ENCODE results near the gene GLP2R. TPM values are rescaled to one million over a fixed set of nuclear protein-coding genes. Genes with fewer than 3 reads are reported as not detected.

GLP2R gene
- total RNA-seq, 3 donors from 2014 or later: 5.8 to 28.2 (median 7.4) TPM

DNA sequence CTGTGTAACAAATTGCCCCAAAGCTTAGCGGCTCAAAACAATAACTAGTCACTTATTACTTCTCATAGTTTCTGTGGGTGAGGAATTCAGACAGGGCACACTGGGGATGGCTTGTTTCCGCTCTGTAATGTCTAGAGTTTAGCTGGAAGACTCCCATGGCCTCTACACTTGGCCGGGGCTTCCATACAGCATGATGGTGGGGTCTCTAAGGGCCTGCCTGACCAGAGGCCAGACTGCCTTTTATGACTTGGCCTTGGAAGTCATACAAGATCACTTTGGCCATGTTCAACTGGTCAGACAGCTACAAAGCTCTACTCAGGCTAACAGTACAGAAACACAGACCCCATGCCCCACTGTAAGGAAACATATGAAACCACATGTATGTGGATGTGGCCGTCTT is 8.2 kb downstream of the GLP2R start:
- intact Hi-C loops (cut with DNase I, micrococcal nuclease): no loop called here
- Histone ChIP-seq H3K36me3 (ENCODE audit: low read depth) (no peaks in the 10 kb centered on the region), H3K4me3 (no peak overlapping the region), H3K9me3 (no peaks in the 10 kb centered on the region), H3K4me1 (ENCODE audit: low read depth) (no peaks in the 10 kb centered on the region)
- DNase-seq (no peak), ATAC-seq (no peak)
- TF ChIP-seq CTCF (IDR thresholded peaks at IDR 0.05): no peak

- no peak for ATAC-seq
Measured at GRCh38 chr17:9837551-9838471, 12.1 kb downstream of the GLP2R start.

DNA sequence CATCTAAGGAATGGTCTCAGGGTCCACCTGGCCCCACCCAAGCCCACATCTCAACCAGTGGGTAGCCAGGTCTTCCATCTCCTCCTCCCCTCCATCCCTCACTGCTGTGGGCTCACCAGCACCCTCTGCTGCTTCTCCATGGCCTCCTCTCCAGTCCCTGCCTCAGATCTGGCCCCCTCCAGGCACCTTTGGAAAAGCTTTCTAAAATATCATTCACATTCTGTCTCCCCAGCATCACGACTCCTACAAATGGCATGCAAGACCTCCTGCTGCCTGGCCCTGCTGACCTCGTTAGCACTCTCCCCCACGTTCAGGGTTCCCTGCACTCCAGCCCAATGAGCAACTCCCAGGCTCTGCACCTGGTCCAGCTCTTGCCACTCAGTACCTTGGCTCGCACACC is 13.7 kb downstream of the GLP2R start:
- TF ChIP-seq CTCF (IDR thresholded peaks at IDR 0.05): no peak
- DNase-seq: no peak
- no peaks in the 10 kb centered on the region for H3K9me3 ChIP-seq

More at GRCh38 chr17:9837551-9838471, 12.1 kb downstream of the GLP2R start:
- no peak for TF ChIP-seq CTCF (IDR thresholded peaks at IDR 0.05)
- Histone ChIP-seq H3K4me1 (ENCODE audit: low read depth) (no peaks in the 10 kb centered on the region), H3K36me3 (ENCODE audit: low read depth) (no peaks in the 10 kb centered on the region), H3K4me3 (no peak overlapping the region), H3K9me3 (no peaks in the 10 kb centered on the region)
- intact Hi-C loops (cut with DNase I, micrococcal nuclease): no loop called here
- peak in 1 of 3 donors; percentile 22 for DNase-seq

GRCh38 chr17:9842057-9842758 is 16.5 kb downstream of the GLP2R start:
- Histone ChIP-seq H3K4me3 (no peak overlapping the region), H3K9me3 (no peaks in the 10 kb centered on the region), H3K36me3 (ENCODE audit: low read depth) (no peaks in the 10 kb centered on the region), H3K4me1 (ENCODE audit: low read depth) (no peaks in the 10 kb centered on the region)
- DNase-seq: peak in 2 of 3 donors; percentile 29 to 41
- peak; percentile 69 for ATAC-seq
- intact Hi-C loops (cut with DNase I, micrococcal nuclease): no loop called here
- no peak for TF ChIP-seq CTCF (IDR thresholded peaks at IDR 0.05)

More for the DNA sequence above, 13.7 kb downstream of the GLP2R start:
- no peaks in the 10 kb centered on the region for H3K4me1 ChIP-seq (ENCODE audit: low read depth)
- no peak for ATAC-seq
- intact Hi-C loops (cut with DNase I, micrococcal nuclease): no loop called here
- H3K4me3 ChIP-seq: no peak overlapping the region
- H3K36me3 ChIP-seq (ENCODE audit: low read depth): no peaks in the 10 kb centered on the region

GRCh38 chr17:9843152-9844010 is 17.7 kb downstream of the GLP2R start:
- TF ChIP-seq CTCF (IDR thresholded peaks at IDR 0.05): no peak
- Histone ChIP-seq H3K9me3 (no peaks in the 10 kb centered on the region), H3K36me3 (ENCODE audit: low read depth) (no peaks in the 10 kb centered on the region), H3K4me3 (no peak overlapping the region), H3K4me1 (ENCODE audit: low read depth) (no peaks in the 10 kb centered on the region)
- intact Hi-C loops (cut with DNase I, micrococcal nuclease): no loop called here
- ATAC-seq: no peak
- no peak for DNase-seq

Data from mucosa of descending colon (tissue), 3 donors.